Muscle layer of duodenum (tissue), 2 donors: Measurements from ENCODE around the gene ARPC5.
A peak's percentile ranks its signal among the peaks of the same experiment; 100 is the strongest.

ENCODE experiments used
- H3K27ac ChIP-seq: one replicate; pipeline ENCODE4 v1.7.0; 2013; ENCODE audit warnings: mild to moderate bottlenecking, low read length
- H3K27me3 ChIP-seq: one replicate; pipeline ENCODE4 v1.7.0; 2013; ENCODE audit warnings: low read depth, mild to moderate bottlenecking, control low read depth, low read length
- H3K36me3 ChIP-seq, 2 donors: one replicate each; pipeline ENCODE4 v1.7.0; 2013; ENCODE audit warnings: low read length in 2 of 2, control low read depth in 1 of 2, mild to moderate bottlenecking in 1 of 2; ENCODE audit not compliant: insufficient read depth in 2 of 2, control insufficient read depth in 1 of 2
- H3K4me1 ChIP-seq, 2 donors: one replicate each; pipeline ENCODE4 v1.7.0; 2013; ENCODE audit warnings: low read length in 2 of 2, mild to moderate bottlenecking in 2 of 2, control low read depth in 1 of 2, moderate library complexity in 1 of 2; ENCODE audit not compliant: insufficient read depth in 2 of 2, control insufficient read depth in 1 of 2
- H3K4me3 ChIP-seq, 2 donors: one replicate each; pipeline ENCODE4 v1.7.0; 2013; ENCODE audit warnings: low read length in 2 of 2, low read depth in 1 of 2, mild to moderate bottlenecking in 1 of 2
- H3K9me3 ChIP-seq, 2 donors: one replicate each; pipeline ENCODE4 v1.7.0; 2013; ENCODE audit warnings: low read length in 2 of 2, control low read depth in 1 of 2, mild to moderate bottlenecking in 1 of 2; ENCODE audit not compliant: control insufficient read depth in 1 of 2
- donor health status: healthy.

Gene ARPC5

GRCh38 chr1:183609759-183610452 lies 25.7 kb downstream of the ARPC5 start:
- H3K27ac ChIP-seq: peak overlapping the region; percentile 48
- H3K9me3 ChIP-seq: no peaks in the 10 kb centered on the region
- no peaks in the 10 kb centered on the region for H3K36me3 ChIP-seq
- no peak overlapping the region for H3K4me3 ChIP-seq
- peaks cover 8 to 13% of the 10 kb centered on the region in 2 donors for H3K4me1 ChIP-seq
- no peaks in the 10 kb centered on the region for H3K27me3 ChIP-seq

- Histone ChIP-seq H3K4me1 (peaks cover 8 to 13% of the 10 kb centered on the region in 2 donors), H3K4me3 (no peak overlapping the region), H3K9me3 (no peaks in the 10 kb centered on the region), H3K36me3 (no peaks in the 10 kb centered on the region), H3K27me3 (no peaks in the 10 kb centered on the region), H3K27ac (peak overlapping the region; percentile 48)
Observed at GRCh38 chr1:183609313-183609712, 26.3 kb downstream of the ARPC5 start.

GRCh38 chr1:183607322-183607980 lies 28.1 kb downstream of the ARPC5 start:
- Histone ChIP-seq H3K36me3 (no peaks in the 10 kb centered on the region), H3K4me1 (peaks cover 8 to 13% of the 10 kb centered on the region in 2 donors), H3K9me3 (no peaks in the 10 kb centered on the region), H3K27me3 (no peaks in the 10 kb centered on the region), H3K27ac (peak overlapping the region; percentile 24), H3K4me3 (no peak overlapping the region)

- Histone ChIP-seq H3K9me3 (no peaks in the 10 kb centered on the region), H3K27ac (no peak overlapping the region), H3K4me3 (no peak overlapping the region), H3K36me3 (no peaks in the 10 kb centered on the region), H3K27me3 (no peaks in the 10 kb centered on the region), H3K4me1 (peaks cover 8 to 13% of the 10 kb centered on the region in 2 donors)
Observed at GRCh38 chr1:183605904-183606303, 29.7 kb downstream of the ARPC5 start.

- Histone ChIP-seq H3K9me3 (no peaks in the 10 kb centered on the region), H3K27ac (no peak overlapping the region), H3K36me3 (no peaks in the 10 kb centered on the region), H3K4me1 (peaks cover 6 to 13% of the 10 kb centered on the region in 2 donors), H3K27me3 (no peaks in the 10 kb centered on the region), H3K4me3 (peak overlapping the region in 1 of 2 donors; percentile 22)
Observed at GRCh38 chr1:183604815-183605214, 30.8 kb downstream of the ARPC5 start.

GRCh38 chr1:183604038-183604808 lies 31.4 kb downstream of the ARPC5 start:
- no peaks in the 10 kb centered on the region for H3K9me3 ChIP-seq
- peak overlapping the region in 1 of 2 donors; percentile 22 for H3K4me3 ChIP-seq
- H3K4me1 ChIP-seq: peaks cover 4 to 10% of the 10 kb centered on the region in 2 donors
- H3K36me3 ChIP-seq: no peaks in the 10 kb centered on the region
- no peaks in the 10 kb centered on the region for H3K27me3 ChIP-seq
- H3K27ac ChIP-seq: no peak overlapping the region

GRCh38 chr1:183602510-183602909 lies 33.1 kb downstream of the ARPC5 start:
- H3K27me3 ChIP-seq: no peaks in the 10 kb centered on the region
- H3K27ac ChIP-seq: no peak overlapping the region
- peaks cover 0 to 11% of the 10 kb centered on the region in 2 donors for H3K4me1 ChIP-seq
- H3K4me3 ChIP-seq: no peak overlapping the region
- no peaks in the 10 kb centered on the region for H3K36me3 ChIP-seq
- no peaks in the 10 kb centered on the region for H3K9me3 ChIP-seq

- Histone ChIP-seq H3K4me3 (no peak overlapping the region), H3K4me1 (peaks cover 0 to 11% of the 10 kb centered on the region in 2 donors), H3K36me3 (no peaks in the 10 kb centered on the region), H3K27ac (no peak overlapping the region), H3K9me3 (no peaks in the 10 kb centered on the region), H3K27me3 (no peaks in the 10 kb centered on the region)
Observed at GRCh38 chr1:183600634-183601033, 34.9 kb downstream of the ARPC5 start.

GRCh38 chr1:183600136-183600535 lies 35.4 kb downstream of the ARPC5 start:
- no peaks in the 10 kb centered on the region for H3K9me3 ChIP-seq
- no peak overlapping the region for H3K27ac ChIP-seq
- no peak overlapping the region for H3K4me3 ChIP-seq
- H3K27me3 ChIP-seq: no peaks in the 10 kb centered on the region
- H3K36me3 ChIP-seq: no peaks in the 10 kb centered on the region
- H3K4me1 ChIP-seq: peaks cover 0 to 11% of the 10 kb centered on the region in 2 donors

- no peak overlapping the region for H3K4me3 ChIP-seq
- H3K4me1 ChIP-seq: peaks cover 0 to 11% of the 10 kb centered on the region in 2 donors
- H3K36me3 ChIP-seq: no peaks in the 10 kb centered on the region
- peak overlapping the region; percentile 7 for H3K27ac ChIP-seq
- no peaks in the 10 kb centered on the region for H3K9me3 ChIP-seq
- no peaks in the 10 kb centered on the region for H3K27me3 ChIP-seq
Observed at GRCh38 chr1:183598386-183598785, 37.2 kb downstream of the ARPC5 start.

- Histone ChIP-seq H3K36me3 (no peaks in the 10 kb centered on the region), H3K4me1 (peaks cover 0 to 11% of the 10 kb centered on the region in 2 donors), H3K4me3 (no peak overlapping the region), H3K27ac (peak overlapping the region; percentile 7), H3K27me3 (no peaks in the 10 kb centered on the region), H3K9me3 (no peaks in the 10 kb centered on the region)
Observed at GRCh38 chr1:183597656-183598347, 37.8 kb downstream of the ARPC5 start.
